ENCODE results near the gene CTNNA1.

DNA sequence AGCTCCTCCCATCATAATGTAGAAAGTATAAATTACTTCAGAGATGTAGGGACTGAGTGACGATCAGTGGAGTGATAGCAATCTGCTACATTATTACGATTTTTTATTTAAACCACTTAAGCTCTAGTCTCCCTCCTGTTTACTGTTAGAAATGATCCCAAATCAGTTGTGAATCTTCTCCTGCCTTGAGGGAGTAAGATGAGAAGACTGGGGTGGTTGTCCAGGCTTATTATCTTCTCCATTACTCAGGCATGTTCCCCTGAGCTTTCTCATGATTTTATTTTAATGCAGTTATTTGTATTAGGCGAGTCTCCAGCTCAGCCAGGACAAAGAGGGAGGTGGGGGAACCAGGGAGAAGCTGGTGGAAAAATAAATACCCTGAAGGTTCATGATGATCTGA lies 48.2 kb upstream of the CTNNA1 start:
- TF ChIP-seq, protein P1, sequence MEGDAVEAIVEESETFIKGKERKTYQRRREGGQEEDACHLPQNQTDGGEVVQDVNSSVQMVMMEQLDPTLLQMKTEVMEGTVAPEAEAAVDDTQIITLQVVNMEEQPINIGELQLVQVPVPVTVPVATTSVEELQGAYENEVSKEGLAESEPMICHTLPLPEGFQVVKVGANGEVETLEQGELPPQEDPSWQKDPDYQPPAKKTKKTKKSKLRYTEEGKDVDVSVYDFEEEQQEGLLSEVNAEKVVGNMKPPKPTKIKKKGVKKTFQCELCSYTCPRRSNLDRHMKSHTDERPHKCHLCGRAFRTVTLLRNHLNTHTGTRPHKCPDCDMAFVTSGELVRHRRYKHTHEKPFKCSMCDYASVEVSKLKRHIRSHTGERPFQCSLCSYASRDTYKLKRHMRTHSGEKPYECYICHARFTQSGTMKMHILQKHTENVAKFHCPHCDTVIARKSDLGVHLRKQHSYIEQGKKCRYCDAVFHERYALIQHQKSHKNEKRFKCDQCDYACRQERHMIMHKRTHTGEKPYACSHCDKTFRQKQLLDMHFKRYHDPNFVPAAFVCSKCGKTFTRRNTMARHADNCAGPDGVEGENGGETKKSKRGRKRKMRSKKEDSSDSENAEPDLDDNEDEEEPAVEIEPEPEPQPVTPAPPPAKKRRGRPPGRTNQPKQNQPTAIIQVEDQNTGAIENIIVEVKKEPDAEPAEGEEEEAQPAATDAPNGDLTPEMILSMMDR (IDR thresholded peaks at IDR 0.05), result no peak
- TF ChIP-seq POLR2A (IDR thresholded peaks at IDR 0.05), result no peak

Measured in adrenal gland (tissue), 5 donors.